Measurements from ENCODE around the gene BLTP3B. TPM values are rescaled to one million over a fixed set of nuclear protein-coding genes. Genes with fewer than 3 reads are reported as not detected.

Gene BLTP3B
- total RNA-seq, 1 experiment from 2014 or later, result 20.1 TPM

DNA sequence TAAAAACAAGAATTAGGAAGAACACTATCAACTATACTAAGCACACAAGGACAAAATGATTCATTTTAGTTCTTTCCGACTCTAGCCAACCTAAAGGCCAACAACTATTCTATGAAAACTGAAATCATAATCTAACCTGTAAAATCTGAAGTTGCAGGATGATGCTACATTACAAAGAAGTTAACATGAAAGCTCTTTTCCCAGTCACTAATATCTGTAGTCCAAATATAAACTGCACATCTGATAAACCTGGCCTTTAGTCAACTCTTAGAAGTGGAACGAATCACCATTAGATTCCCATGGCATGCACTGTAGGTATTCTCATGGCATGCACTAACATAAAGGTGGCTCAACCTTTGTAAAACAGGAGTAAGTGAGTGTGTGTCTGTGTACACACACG, 41.7 kb downstream of the BLTP3B start:
- Mint-ChIP-seq H3K4me1 (ENCODE audit: insufficient read depth, unreplicated experiment) (no peaks in the 10 kb centered on the region), H3K27me3 (ENCODE audit: insufficient read depth, unreplicated experiment) (no peaks in the 10 kb centered on the region), H3K9me3 (ENCODE audit: unreplicated experiment) (no peaks in the 10 kb centered on the region), H3K36me3 (ENCODE audit: insufficient read depth, unreplicated experiment) (peaks cover 22% of the 10 kb centered on the region), H3K27ac (ENCODE audit: low read depth, unreplicated experiment) (no peak overlapping the region), H3K4me3 (ENCODE audit: unreplicated experiment) (no peak overlapping the region)
- TF ChIP-seq, protein P1, sequence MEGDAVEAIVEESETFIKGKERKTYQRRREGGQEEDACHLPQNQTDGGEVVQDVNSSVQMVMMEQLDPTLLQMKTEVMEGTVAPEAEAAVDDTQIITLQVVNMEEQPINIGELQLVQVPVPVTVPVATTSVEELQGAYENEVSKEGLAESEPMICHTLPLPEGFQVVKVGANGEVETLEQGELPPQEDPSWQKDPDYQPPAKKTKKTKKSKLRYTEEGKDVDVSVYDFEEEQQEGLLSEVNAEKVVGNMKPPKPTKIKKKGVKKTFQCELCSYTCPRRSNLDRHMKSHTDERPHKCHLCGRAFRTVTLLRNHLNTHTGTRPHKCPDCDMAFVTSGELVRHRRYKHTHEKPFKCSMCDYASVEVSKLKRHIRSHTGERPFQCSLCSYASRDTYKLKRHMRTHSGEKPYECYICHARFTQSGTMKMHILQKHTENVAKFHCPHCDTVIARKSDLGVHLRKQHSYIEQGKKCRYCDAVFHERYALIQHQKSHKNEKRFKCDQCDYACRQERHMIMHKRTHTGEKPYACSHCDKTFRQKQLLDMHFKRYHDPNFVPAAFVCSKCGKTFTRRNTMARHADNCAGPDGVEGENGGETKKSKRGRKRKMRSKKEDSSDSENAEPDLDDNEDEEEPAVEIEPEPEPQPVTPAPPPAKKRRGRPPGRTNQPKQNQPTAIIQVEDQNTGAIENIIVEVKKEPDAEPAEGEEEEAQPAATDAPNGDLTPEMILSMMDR (IDR thresholded peaks at IDR 0.05; ENCODE audit: unreplicated experiment), result no peak
- BruUV-seq (replicated peaks), result no TSS peak
- intact Hi-C loops (cut with micrococcal nuclease), result no loop called here
- ChIA-PET CTCF (interaction anchor here (0.8 to 1.2 kb wide), 2 partner anchors 12 to 38 kb away, joined by 3 read pairs; no protein-coding TSS in a partner anchor), POLR2A (interaction anchor here (0.7 kb wide), 1 partner anchor 205 kb away, joined by 3 read pairs; no protein-coding TSS in a partner anchor)
- DNase-seq (ENCODE audit: unreplicated experiment), result no peak

Small RNA genes within 50 kb of the gene (microRNA-seq; reads per million reads assigned to microRNA genes)
- gene MIR1827, result not detected

Other genes starting within 250 kb of the BLTP3B start
- gene ANKS1B, start 157.9 kb downstream of the BLTP3B start, total RNA-seq (2022), result 17.7 and 18.8 TPM in 2 replicates
- gene ACTR6, start 57.9 kb upstream of the BLTP3B start, total RNA-seq (2022), result 26.4 and 28.8 TPM in 2 replicates
- gene DEPDC4, start 124.2 kb upstream of the BLTP3B start, total RNA-seq (2022), result 0.52 and 1.4 TPM in 2 replicates
- 47.5 and 52.8 TPM in 2 replicates for gene SCYL2, start 124.3 kb upstream of the BLTP3B start, total RNA-seq (2022)
- gene SLC17A8, start 214.2 kb upstream of the BLTP3B start, total RNA-seq (2022), result not detected in 2 replicates

All from MCF 10A (cell line).